Bronchial smooth muscle cell (primary cell): ENCODE measurements around the gene CEP43. TPM values are rescaled to one million over a fixed set of nuclear protein-coding genes. Genes with fewer than 3 reads are reported as not detected.

ENCODE experiments used
- total RNA-seq: library from RNA; depleted of rRNA; stranded (reverse); fragments of >200 nt; gene quantifications from 2 replicates; pipeline ENCODE4 v1.2.1, GENCODE V29; 2014

The CEP43 gene
- total RNA-seq: 12.6 and 15.6 TPM in 2 replicates

GRCh38 chr6:166999145-166999883 is at the start of gene CEP43:
TSS of gene CEP43 (plus strand) at chr6:166999397. CDS start at chr6:166999413, 16 bp downstream.

GRCh38 chr6:166956444-166957086 is 42.6 kb upstream of the CEP43 start, which contains the start of gene RNASET2:
TSS of gene RNASET2 (minus strand) at chr6:166956550. CDS start at chr6:166956182, 368 bp downstream.

Other genes with a start within 250 kb of the CEP43 start
- gene RNASET2, start 42.8 kb upstream of the CEP43 start, total RNA-seq: 21.9 and 23.9 TPM in 2 replicates
- gene CCR6, start 123.7 kb downstream of the CEP43 start, total RNA-seq: not detected in 2 replicates
- not detected in 2 replicates for gene GPR31, start 158.6 kb downstream of the CEP43 start, total RNA-seq